IPS-18a (cell line): ENCODE measurements around the gene PANK4.

ENCODE experiments used
- H3K27ac ChIP-seq: one replicate; pipeline ENCODE4 v1.5.1; 2013; ENCODE audit warnings: low read length
- H3K27me3 ChIP-seq: one replicate; pipeline ENCODE4 v1.6.1; 2013; ENCODE audit warnings: mild to moderate bottlenecking, low read length; ENCODE audit not compliant: control insufficient read depth, insufficient read depth
- H3K36me3 ChIP-seq: one replicate; pipeline ENCODE4 v1.6.1; 2013; ENCODE audit warnings: low read depth, low read length; ENCODE audit not compliant: control insufficient read depth
- H3K4me1 ChIP-seq: one replicate; pipeline ENCODE4 v1.6.1; 2013; ENCODE audit warnings: low read depth, low read length; ENCODE audit not compliant: control insufficient read depth
- H3K4me3 ChIP-seq: one replicate; pipeline ENCODE4 v1.5.1; 2013; ENCODE audit warnings: low read length
- H3K9ac ChIP-seq: one replicate; pipeline ENCODE4 v1.6.1; 2013; ENCODE audit warnings: mild to moderate bottlenecking, low read length, moderate library complexity
- H3K9me3 ChIP-seq: one replicate; pipeline ENCODE4 v1.6.1; 2013; ENCODE audit warnings: low read depth, low read length; ENCODE audit not compliant: control insufficient read depth

The PANK4 gene

DNA sequence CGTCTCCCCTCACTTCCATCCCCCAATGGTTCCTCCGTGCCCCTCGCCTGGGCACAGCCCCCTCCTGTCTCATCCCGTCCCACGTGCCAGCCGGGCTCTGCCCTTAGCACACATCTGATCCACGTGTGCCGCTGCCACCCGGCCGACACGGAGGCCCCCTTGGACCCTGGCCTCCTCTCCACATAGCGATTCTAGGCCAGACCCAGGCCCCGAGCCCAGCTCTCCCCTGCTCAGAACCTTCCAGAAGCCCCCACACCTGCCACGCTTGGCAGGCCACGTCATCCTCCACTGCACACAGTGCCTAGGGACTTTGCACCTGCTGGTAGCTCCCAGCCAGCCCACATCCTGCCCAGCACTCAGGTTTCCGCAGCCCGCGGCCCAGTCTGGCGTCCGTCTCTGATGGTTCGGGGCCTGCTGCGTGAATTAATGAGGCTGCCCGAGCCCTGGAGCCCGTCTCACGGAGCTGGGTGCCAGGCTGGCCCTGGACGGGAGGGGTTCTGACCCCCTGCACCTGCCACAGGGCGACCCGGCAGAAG is 30.2 kb downstream of the PANK4 start:
- Histone ChIP-seq H3K4me1 (no peaks in the 10 kb centered on the region), H3K4me3 (no peak overlapping the region), H3K9ac (no peak overlapping the region), H3K36me3 (no peaks in the 10 kb centered on the region), H3K27me3 (no peaks in the 10 kb centered on the region), H3K27ac (no peak overlapping the region), H3K9me3 (no peaks in the 10 kb centered on the region)

DNA sequence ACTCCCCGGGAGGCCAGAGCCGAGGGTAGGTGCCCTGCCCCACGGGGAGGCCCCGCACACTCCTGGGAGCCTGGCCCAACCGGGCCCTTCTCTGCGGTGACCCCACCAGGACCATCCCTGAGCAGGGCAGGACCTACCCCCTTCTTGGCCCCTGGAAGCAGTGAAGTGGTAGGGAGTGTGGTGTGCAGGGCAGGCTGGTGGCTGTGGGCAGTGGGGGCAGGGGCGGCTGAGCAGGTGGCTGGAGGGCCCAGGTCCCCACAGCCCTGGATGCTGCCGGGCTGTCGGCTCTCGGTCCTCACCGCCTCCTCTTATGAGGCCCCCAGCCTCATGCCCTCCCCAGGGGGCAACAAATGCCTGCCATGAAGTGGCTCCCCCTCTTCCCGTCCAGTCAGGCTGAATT is 30.9 kb downstream of the PANK4 start:
- no peak overlapping the region for H3K9ac ChIP-seq
- no peaks in the 10 kb centered on the region for H3K4me1 ChIP-seq
- H3K36me3 ChIP-seq: no peaks in the 10 kb centered on the region
- no peaks in the 10 kb centered on the region for H3K27me3 ChIP-seq
- no peak overlapping the region for H3K4me3 ChIP-seq
- no peak overlapping the region for H3K27ac ChIP-seq
- no peaks in the 10 kb centered on the region for H3K9me3 ChIP-seq

DNA sequence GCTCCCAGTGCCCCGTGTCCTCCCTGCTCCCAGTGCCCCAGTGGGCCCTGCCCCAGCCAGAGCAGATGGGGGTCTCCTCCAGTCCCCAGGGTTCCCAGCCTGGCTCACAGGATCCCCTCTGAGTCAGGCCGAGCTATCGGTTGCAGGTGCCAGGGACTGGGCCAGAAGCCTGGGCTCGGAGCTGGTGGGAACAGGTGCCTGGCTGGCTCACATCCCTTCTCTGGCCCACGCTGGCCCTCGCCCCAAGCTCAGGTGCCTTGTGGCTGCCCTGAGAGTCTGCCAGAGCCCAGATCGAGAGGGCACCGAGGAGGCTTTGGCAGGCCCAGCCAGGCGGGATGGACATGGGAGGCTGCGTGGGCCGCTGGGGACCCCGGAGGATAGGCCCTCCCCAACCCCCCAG is 31.4 kb downstream of the PANK4 start:
- Histone ChIP-seq H3K27me3 (no peaks in the 10 kb centered on the region), H3K36me3 (no peaks in the 10 kb centered on the region), H3K9me3 (no peaks in the 10 kb centered on the region), H3K27ac (no peak overlapping the region), H3K4me3 (no peak overlapping the region), H3K9ac (no peak overlapping the region), H3K4me1 (no peaks in the 10 kb centered on the region)

DNA sequence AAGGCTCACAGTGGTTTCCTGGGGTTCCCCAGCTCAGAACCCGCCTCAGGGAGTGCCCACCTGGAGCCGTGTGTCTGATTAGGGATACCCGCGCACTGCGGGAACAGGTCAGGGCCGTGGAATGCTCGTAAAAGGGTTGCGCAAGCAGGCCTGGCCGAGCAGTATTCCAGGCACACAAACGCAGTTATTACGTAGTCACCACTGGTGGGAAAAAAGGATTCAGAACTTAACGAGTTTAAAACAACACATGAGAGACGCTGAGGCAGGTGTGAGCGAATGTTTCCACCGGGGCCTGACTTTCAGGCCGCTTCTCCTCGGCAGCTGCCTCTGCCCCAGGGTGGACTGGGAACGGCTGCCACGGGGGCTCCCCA is 32.1 kb downstream of the PANK4 start:
- Histone ChIP-seq H3K4me1 (no peaks in the 10 kb centered on the region), H3K9me3 (no peaks in the 10 kb centered on the region), H3K9ac (no peak overlapping the region), H3K27ac (no peak overlapping the region), H3K27me3 (no peaks in the 10 kb centered on the region), H3K4me3 (no peak overlapping the region), H3K36me3 (no peaks in the 10 kb centered on the region)

DNA sequence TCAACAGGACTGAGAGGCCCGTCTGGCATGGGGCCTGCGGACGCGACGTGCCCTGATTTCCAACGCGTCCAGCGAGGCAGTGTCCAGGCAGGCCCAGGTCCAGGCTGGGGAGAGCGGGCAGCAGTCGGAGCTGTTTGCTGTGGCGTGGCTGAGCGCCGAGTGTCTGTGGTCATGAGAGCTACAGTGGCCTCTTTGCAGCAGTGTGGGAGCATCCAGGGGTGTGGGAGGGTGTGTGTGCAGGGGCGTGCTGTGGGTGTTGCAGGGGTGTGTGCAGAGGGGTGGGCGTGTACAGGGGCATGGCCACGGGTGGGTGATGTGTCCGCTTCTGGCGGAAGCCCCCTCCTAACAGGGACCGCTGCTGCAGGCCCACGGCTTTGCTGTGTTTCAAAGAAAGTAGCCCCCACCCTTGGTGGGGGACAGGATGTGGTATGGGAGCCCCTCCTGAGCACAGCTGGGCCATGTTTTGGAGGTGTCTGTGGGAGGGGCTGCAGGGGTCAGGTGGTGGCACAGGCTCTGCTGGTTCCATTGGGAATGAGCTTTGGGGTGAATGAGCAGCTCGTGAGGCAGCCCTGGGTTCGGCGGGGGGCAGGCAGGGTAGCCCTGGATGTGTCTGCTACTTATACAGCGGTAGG is 32.6 kb downstream of the PANK4 start:
- Histone ChIP-seq H3K4me1 (no peaks in the 10 kb centered on the region), H3K9me3 (no peaks in the 10 kb centered on the region), H3K9ac (no peak overlapping the region), H3K27me3 (no peaks in the 10 kb centered on the region), H3K27ac (no peak overlapping the region), H3K36me3 (no peaks in the 10 kb centered on the region), H3K4me3 (no peak overlapping the region)

DNA sequence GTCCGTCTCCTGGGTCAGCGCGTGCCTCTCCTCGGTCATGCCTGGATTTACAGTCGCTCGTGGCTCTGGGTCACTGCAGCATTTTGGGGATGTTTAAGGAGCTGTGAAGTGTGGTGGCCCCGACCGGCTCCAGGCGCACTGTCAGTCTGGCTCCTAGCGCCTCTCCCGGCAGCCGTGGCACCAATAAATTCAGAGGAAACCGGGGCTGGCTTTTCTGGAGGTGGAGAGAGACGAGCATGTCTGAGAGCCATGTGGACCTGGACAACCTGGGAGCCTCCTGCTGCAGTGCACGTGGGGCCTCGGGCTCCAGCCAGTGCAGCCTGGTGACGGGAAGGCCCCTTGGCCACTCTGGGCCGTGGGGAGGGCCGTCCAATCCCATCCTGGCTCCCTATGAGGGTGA is 33.2 kb downstream of the PANK4 start:
- no peaks in the 10 kb centered on the region for H3K27me3 ChIP-seq
- H3K4me3 ChIP-seq: no peak overlapping the region
- no peak overlapping the region for H3K9ac ChIP-seq
- no peak overlapping the region for H3K27ac ChIP-seq
- H3K4me1 ChIP-seq: no peaks in the 10 kb centered on the region
- no peaks in the 10 kb centered on the region for H3K36me3 ChIP-seq
- no peaks in the 10 kb centered on the region for H3K9me3 ChIP-seq

DNA sequence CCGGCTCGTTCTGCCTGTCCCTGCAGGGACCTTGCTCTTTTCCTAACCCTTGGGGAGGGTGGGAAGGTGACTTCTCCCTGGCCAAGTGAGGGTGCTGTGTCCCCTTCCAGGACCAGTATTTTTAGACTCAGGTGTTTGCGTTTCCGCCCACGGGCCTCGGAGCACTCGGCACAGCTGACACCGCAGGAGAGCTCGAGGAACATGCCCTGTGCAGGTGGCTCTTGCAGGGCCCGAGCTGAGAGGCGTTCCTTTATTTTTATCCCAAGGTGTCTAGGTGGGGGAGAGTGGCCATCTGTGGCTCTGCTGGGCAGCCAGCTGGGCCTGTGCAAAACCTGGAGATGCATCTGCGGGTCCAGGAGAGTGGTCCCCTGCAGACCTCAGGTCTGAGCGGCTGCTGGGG is 34.3 kb downstream of the PANK4 start:
- no peaks in the 10 kb centered on the region for H3K4me1 ChIP-seq
- H3K27ac ChIP-seq: no peak overlapping the region
- H3K9ac ChIP-seq: no peak overlapping the region
- no peak overlapping the region for H3K4me3 ChIP-seq
- H3K27me3 ChIP-seq: no peaks in the 10 kb centered on the region
- no peaks in the 10 kb centered on the region for H3K9me3 ChIP-seq
- no peaks in the 10 kb centered on the region for H3K36me3 ChIP-seq

DNA sequence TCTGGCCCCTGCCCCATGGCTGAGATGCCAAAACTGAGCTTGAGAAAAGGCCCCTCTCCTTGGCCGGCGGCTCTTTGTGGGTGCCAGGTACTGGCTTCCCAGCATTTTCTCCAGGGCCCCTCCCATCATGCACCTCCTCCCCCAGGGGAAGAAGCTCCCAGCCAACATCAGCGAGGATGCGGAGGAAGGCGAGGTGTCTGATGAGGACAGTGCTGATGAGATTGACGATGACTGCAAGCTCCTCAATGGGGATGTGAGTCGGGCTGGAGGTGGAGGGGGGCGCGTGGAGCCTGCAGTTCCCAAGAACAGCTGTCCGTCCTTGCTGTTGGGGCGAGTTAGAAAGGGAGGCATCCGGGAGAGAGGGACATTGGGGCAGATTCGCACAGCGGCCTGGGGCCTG is 36.8 kb downstream of the PANK4 start:
- Histone ChIP-seq H3K9me3 (no peaks in the 10 kb centered on the region), H3K27ac (no peak overlapping the region), H3K9ac (no peak overlapping the region), H3K36me3 (no peaks in the 10 kb centered on the region), H3K4me1 (no peaks in the 10 kb centered on the region), H3K4me3 (no peak overlapping the region), H3K27me3 (no peaks in the 10 kb centered on the region)

DNA sequence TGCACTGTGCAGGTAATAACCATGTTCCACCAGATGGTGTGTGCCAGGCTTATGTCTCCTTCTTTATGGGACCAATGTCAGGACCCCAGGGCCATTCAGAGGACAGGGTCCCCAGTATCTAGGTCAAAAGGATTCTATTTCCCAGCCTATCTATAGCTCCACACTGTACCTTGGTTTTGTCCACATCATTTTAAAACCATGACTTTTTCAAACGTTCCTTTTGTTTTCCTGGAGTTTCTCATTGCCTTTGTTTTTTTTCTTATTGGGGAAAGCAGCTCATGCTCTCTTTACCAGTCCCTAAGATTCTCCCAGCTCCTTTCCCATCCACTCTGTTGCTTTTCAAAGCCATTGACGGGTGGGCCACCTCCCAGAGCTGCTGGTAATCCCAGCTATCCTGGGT is 37.7 kb downstream of the PANK4 start:
- Histone ChIP-seq H3K36me3 (no peaks in the 10 kb centered on the region), H3K27ac (no peak overlapping the region), H3K9ac (no peak overlapping the region), H3K4me1 (no peaks in the 10 kb centered on the region), H3K27me3 (no peaks in the 10 kb centered on the region), H3K9me3 (no peaks in the 10 kb centered on the region), H3K4me3 (no peak overlapping the region)

DNA sequence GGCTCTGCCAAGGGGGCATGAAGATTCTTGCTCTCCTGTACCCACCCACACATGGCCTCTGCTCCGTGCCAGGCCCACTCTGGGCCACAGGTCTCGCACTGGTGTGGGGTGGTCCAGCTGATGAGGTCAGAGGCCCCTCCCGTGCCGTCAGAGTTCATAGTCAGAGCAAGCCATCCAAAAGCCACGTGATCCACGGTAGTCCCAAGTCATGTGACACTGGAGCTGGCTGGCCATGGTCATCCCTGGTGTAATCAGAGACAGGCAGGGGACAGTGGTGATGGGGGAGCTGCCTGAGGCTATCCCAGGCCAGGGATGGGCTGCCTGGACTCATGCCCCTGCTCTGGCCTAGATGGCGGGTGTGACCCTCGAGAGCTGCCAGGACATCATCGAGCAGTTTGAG is 39.8 kb downstream of the PANK4 start:
- no peak overlapping the region for H3K4me3 ChIP-seq
- H3K27me3 ChIP-seq: no peaks in the 10 kb centered on the region
- H3K4me1 ChIP-seq: no peaks in the 10 kb centered on the region
- H3K36me3 ChIP-seq: no peaks in the 10 kb centered on the region
- no peaks in the 10 kb centered on the region for H3K9me3 ChIP-seq
- H3K9ac ChIP-seq: no peak overlapping the region
- H3K27ac ChIP-seq: no peak overlapping the region

DNA sequence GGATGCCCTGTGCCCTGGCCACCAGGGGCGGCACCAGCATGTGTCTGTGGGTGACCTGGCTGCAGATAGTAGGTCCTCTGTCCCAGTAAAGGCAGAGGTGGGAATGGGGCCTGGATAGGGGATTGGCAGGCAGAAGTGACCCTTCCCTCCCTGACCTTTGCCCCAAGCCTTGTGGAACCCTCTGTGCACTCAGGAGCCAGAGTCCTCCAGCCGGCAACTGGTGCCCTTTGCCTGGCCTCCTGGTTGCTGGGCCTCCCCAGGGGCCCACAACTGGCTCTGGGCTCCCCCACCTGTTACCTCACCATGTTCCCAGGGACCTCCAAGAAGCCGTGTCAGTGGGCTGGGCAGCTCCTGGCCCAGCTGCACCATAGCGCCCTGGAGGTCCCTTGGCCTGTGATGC is 40.4 kb downstream of the PANK4 start:
- no peaks in the 10 kb centered on the region for H3K9me3 ChIP-seq
- H3K27me3 ChIP-seq: no peaks in the 10 kb centered on the region
- H3K27ac ChIP-seq: no peak overlapping the region
- no peak overlapping the region for H3K4me3 ChIP-seq
- no peak overlapping the region for H3K9ac ChIP-seq
- H3K36me3 ChIP-seq: no peaks in the 10 kb centered on the region
- no peaks in the 10 kb centered on the region for H3K4me1 ChIP-seq

DNA sequence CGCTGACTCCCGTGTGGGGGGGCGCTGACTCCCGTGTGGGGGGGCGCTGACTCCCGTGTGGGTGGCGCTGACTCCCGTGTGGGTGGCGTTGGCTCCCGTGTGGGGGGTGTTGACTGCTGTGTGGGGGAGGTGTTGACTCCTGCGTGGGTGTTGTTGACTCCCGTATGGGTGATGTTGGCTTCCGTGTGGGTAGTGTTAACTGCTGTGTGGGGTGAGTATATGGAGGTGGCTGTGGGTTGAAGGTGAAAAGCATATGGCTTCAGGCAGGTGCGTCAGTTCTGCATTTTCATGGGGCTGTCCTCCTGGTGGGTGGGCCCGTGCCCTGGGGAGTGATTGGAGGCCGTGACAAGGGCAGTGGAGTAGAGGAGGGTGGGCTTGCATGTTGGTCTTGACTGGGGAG is 42.4 kb downstream of the PANK4 start:
- no peaks in the 10 kb centered on the region for H3K36me3 ChIP-seq
- H3K9ac ChIP-seq: no peak overlapping the region
- H3K27ac ChIP-seq: no peak overlapping the region
- no peaks in the 10 kb centered on the region for H3K4me1 ChIP-seq
- no peak overlapping the region for H3K4me3 ChIP-seq
- H3K9me3 ChIP-seq: no peaks in the 10 kb centered on the region
- H3K27me3 ChIP-seq: no peaks in the 10 kb centered on the region
